ENCODE results near the gene REC8. TPM values are rescaled to one million over a fixed set of nuclear protein-coding genes. Genes with fewer than 3 reads are reported as not detected.

REC8 gene
- total and polyA plus RNA-seq, 2 of the 4 experiments (the other 2 are of a cell fraction), result 0.36 to 3.5 TPM

DNA sequence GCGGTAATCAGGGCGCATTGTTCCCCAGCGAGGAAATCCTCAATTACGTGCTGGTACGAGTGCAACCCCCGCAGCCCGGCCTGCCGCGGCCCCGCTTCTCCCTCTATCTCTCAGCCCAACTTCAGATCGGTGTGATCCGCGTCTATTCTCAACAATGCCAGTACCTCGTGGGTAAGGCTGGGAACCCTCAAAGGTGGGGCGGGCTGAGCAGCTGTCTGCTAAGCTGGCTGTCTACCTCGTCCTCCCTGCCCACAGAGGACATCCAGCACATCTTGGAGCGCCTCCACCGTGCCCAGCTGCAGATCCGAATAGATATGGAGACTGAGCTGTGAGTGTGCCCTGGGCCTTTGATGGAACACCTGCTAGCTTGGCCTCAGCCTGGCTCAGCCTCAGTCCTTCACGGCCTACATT lies 996 bp downstream of the REC8 start:
- no peak overlapping the region for H2BK15ac ChIP-seq (ENCODE audit: low read depth, low read length)
- no peak overlapping the region for H2BK5ac ChIP-seq (ENCODE audit: low read depth, low read length, poor library complexity, severe bottlenecking)
- no peaks in the 10 kb centered on the region for H3K9me1 ChIP-seq (ENCODE audit: insufficient read depth, low read length)
- no peak overlapping the region for H3K23ac ChIP-seq (ENCODE audit: low read depth, low read length)
- H3K4me3 ChIP-seq (ENCODE audit: insufficient read depth, low read depth, low read length), result no peak overlapping the region
- H3K4me2 ChIP-seq (ENCODE audit: low read depth, low read length), result no peak overlapping the region
- H4K5ac ChIP-seq (ENCODE audit: low read depth, low read length), result no peak overlapping the region
- H4K91ac ChIP-seq (ENCODE audit: insufficient read depth, low read depth, low read length), result no peak overlapping the region
- no peaks in the 10 kb centered on the region for H3K27me3 ChIP-seq (ENCODE audit: control insufficient read depth, insufficient read depth, low read length)
- no TSS peak for BruUV-seq (replicated peaks)
- H4K20me1 ChIP-seq (ENCODE audit: insufficient read depth, low read length), result no peaks in the 10 kb centered on the region
- H2BK120ac ChIP-seq (ENCODE audit: low read depth, low read length), result no peak overlapping the region
- intact Hi-C loops (cut with micrococcal nuclease), result no loop called here
- no peak overlapping the region for H3K56ac ChIP-seq (ENCODE audit: extremely low read depth, insufficient read depth, low read length)
- POLR2A ChIA-PET (ENCODE audit: unreplicated experiment), result no interaction called here
- no peak overlapping the region for H4K8ac ChIP-seq (ENCODE audit: low read depth in 2 of 2, low read length in 2 of 2)
- no peak overlapping the region for H2BK20ac ChIP-seq (ENCODE audit: low read depth, low read length)
- in situ Hi-C loops (cut with MboI; ENCODE audit: low sequenced_read_pairs), result no loop called here
- no peak overlapping the region for H3K9ac ChIP-seq (ENCODE audit: low read depth, low read length)
- H3K14ac ChIP-seq (replicated peaks; ENCODE audit: low read depth, low read length), result no peak overlapping the region
- TF ChIP-seq RFX5 (IDR thresholded peaks at IDR 0.05; ENCODE audit: low read depth, low read length), result no peak
- no peak for TF ChIP-seq SMC3 (IDR thresholded peaks at IDR 0.05; ENCODE audit: low read depth, low read length)
- no peak for TF ChIP-seq ELK1 (IDR thresholded peaks at IDR 0.05; ENCODE audit: borderline replicate concordance, low read depth, low read length)
- no peak for TF ChIP-seq RCOR1 (IDR thresholded peaks at IDR 0.05; ENCODE audit: insufficient replicate concordance, low read length)
- no peak for TF ChIP-seq CHD1 (IDR thresholded peaks at IDR 0.05; ENCODE audit: low read depth, low read length)
- TF ChIP-seq POLR2A (IDR thresholded peaks at IDR 0.05; ENCODE audit: low read depth, low read length), result no peak
- no peak for TF ChIP-seq MAZ (IDR thresholded peaks at IDR 0.05; ENCODE audit: borderline replicate concordance, low read depth, low read length)
- no peak for TF ChIP-seq MXI1 (IDR thresholded peaks at IDR 0.05; ENCODE audit: borderline replicate concordance, low read depth, low read length)
- TF ChIP-seq NFE2L2 (IDR thresholded peaks at IDR 0.05; ENCODE audit: low read depth, low read length), result no peak
- TF ChIP-seq USF2 (IDR thresholded peaks at IDR 0.05; ENCODE audit: low read depth, low read length), result no peak
- no peak for TF ChIP-seq FOS (IDR thresholded peaks at IDR 0.05; ENCODE audit: low read depth, low read length)
- no peak for TF ChIP-seq RAD21 (IDR thresholded peaks at IDR 0.05; ENCODE audit: low read length)
- no peak for TF ChIP-seq MAFK (IDR thresholded peaks at IDR 0.05; ENCODE audit: low read depth, low read length)
- no peak overlapping the region for H2AK5ac ChIP-seq (ENCODE audit: low read depth, low read length)
- peaks cover 29% of the 10 kb centered on the region for H3K36me3 ChIP-seq (ENCODE audit: control insufficient read depth, insufficient read depth, low read length)
- WGBS, 2 experiments (ENCODE audit: extremely low coverage in 2 of 2, insufficient read length in 1 of 2), result 70% methylated on average over 6 of the region's 20 CpGs; no CpG with 5 or more reads in 1 of the 2 experiments
- no peak overlapping the region for H2AFZ ChIP-seq (replicated peaks; ENCODE audit: low read length, poor library complexity)
- no peaks in the 10 kb centered on the region for H3K4me1 ChIP-seq (ENCODE audit: control insufficient read depth, insufficient read depth, low read length)
- ATAC-seq (ENCODE audit: low read depth), result no peak
- H3K27ac ChIP-seq (ENCODE audit: insufficient read depth, low read length), result no peak overlapping the region
- CTCF ChIA-PET, result no interaction called here
- no peak for DNase-seq
- no peaks in the 10 kb centered on the region for H3K79me1 ChIP-seq (ENCODE audit: low read depth in 1 of 2, low read length in 2 of 2)
- peak overlapping the region; percentile 13 for H2AK9ac ChIP-seq (replicated peaks; ENCODE audit: low read depth, low read length, poor library complexity)
- no peak overlapping the region for H3K18ac ChIP-seq (ENCODE audit: low read depth, low read length)
- no peak overlapping the region for H3K4ac ChIP-seq (ENCODE audit: low read depth, low read length)
- no peaks in the 10 kb centered on the region for H3K9me3 ChIP-seq (ENCODE audit: control insufficient read depth, insufficient read depth, low read length)
- dilution Hi-C loops (cut with HindIII; ENCODE audit: low sequenced_read_pairs, unreplicated experiment), result no loop called here
